HL-60 (cell line): Measurements from ENCODE around the gene RAD51C.

ENCODE experiments used
- CTCF ChIP-seq: IDR thresholded peaks from one replicate; pipeline ENCODE4 v1.5.1; 2011; ENCODE audit warnings: low read length, control low read depth, inconsistent platforms; ENCODE audit not compliant: insufficient read depth
- POLR2AphosphoS5 ChIP-seq: IDR thresholded peaks from 2 replicates; pipeline ENCODE4 v1.6.1; 2012; ENCODE audit warnings: low read depth
- REST ChIP-seq: IDR thresholded peaks from 2 replicates; pipeline ENCODE4 v1.6.1; 2012; ENCODE audit warnings: low read depth; ENCODE audit not compliant: insufficient replicate concordance
- SPI1 ChIP-seq: IDR thresholded peaks from 2 replicates; pipeline ENCODE4 v1.6.1; 2012; ENCODE audit warnings: low read depth, mild to moderate bottlenecking, borderline replicate concordance

- TF ChIP-seq POLR2AphosphoS5 (no peak), SPI1 (no peak), CTCF (no peak), REST (no peak)
These were observed 10.3 kb downstream of the RAD51C start for GRCh38 chr17:58702708-58703107.
